ENCODE data around the gene SHMT2. TPM values are rescaled to one million over a fixed set of nuclear protein-coding genes. Genes with fewer than 3 reads are reported as not detected.

Gene SHMT2
- total RNA-seq, 1 experiment from 2014 or later, result 298 TPM

GRCh38 chr12:57213763-57214397 is 15.6 kb upstream of the SHMT2 start:
- no peak for DNase-seq (ENCODE audit: low spot score)

- peak; percentile 78 for DNase-seq (ENCODE audit: low spot score)
Measured at GRCh38 chr12:57214398-57214781, 15.1 kb upstream of the SHMT2 start.

- no peak for DNase-seq (ENCODE audit: low spot score)
Measured at GRCh38 chr12:57215065-57215464, 14.4 kb upstream of the SHMT2 start.

GRCh38 chr12:57215668-57216013 is 13.9 kb upstream of the SHMT2 start:
- no peak for DNase-seq (ENCODE audit: low spot score)

GRCh38 chr12:57216014-57216911 is 13.2 kb upstream of the SHMT2 start, which contains the start of gene NXPH4:
TSS of gene NXPH4 (plus strand) at chr12:57216794. CDS start at chr12:57216970, 176 bp downstream.
- DNase-seq (ENCODE audit: low spot score), result no peak

- DNase-seq (ENCODE audit: low spot score), result no peak
Measured at GRCh38 chr12:57216921-57217879, 12.3 kb upstream of the SHMT2 start.

- DNase-seq (ENCODE audit: low spot score), result no peak
Measured at GRCh38 chr12:57218030-57218853, 11.3 kb upstream of the SHMT2 start.

- DNase-seq (ENCODE audit: low spot score), result no peak
Measured at GRCh38 chr12:57219205-57219992, 10.1 kb upstream of the SHMT2 start.

GRCh38 chr12:57219993-57220754 is 9.3 kb upstream of the SHMT2 start:
- DNase-seq (ENCODE audit: low spot score), result no peak

- no peak for DNase-seq (ENCODE audit: low spot score)
Measured at GRCh38 chr12:57220770-57221168, 8.7 kb upstream of the SHMT2 start.

- no peak for DNase-seq (ENCODE audit: low spot score)
Measured at GRCh38 chr12:57221169-57221917, 8.2 kb upstream of the SHMT2 start.

- DNase-seq (ENCODE audit: low spot score), result no peak
Measured at GRCh38 chr12:57222286-57223190, 7.0 kb upstream of the SHMT2 start.

- no peak for DNase-seq (ENCODE audit: low spot score)
Measured at GRCh38 chr12:57223191-57224165, 6.0 kb upstream of the SHMT2 start.

- DNase-seq (ENCODE audit: low spot score), result no peak
Measured at GRCh38 chr12:57224278-57224972, 5.1 kb upstream of the SHMT2 start.

- DNase-seq (ENCODE audit: low spot score), result no peak
Measured at GRCh38 chr12:57224973-57225679, 4.4 kb upstream of the SHMT2 start.
